Keratinocyte (primary cell): ENCODE results near the gene LPCAT1. TPM values are rescaled to one million over a fixed set of nuclear protein-coding genes. Genes with fewer than 3 reads are reported as not detected.

Experiments
- DNase-seq: peaks from one replicate; pipeline ENCODE4 v3.0.0-alpha.2; 2011; ENCODE audit warnings: low read depth, missing footprints, low spot score
- FAIRE-seq: peaks from 2 replicates; lab custom pipeline; 2011; peaks lifted over from hg19 to GRCh38; lab: Jason Lieb, UNC
- H2AFZ ChIP-seq: 2 replicates; pipeline ENCODE4 v1.6.0; 2012; ENCODE audit warnings: low read length, control low read depth, inconsistent platforms; ENCODE audit not compliant: control insufficient read depth
- H3K27ac ChIP-seq: 2 replicates; pipeline ENCODE4 v1.5.1; 2011; ENCODE audit warnings: low read length; ENCODE audit not compliant: control insufficient read depth, insufficient read depth
- H3K27me3 ChIP-seq: 3 replicates; pipeline ENCODE4 v1.6.0; 2011; ENCODE audit warnings: low read length; ENCODE audit not compliant: control insufficient read depth, insufficient read depth; ENCODE audit errors: extremely low read depth
- H3K36me3 ChIP-seq, 2 experiments: 2 replicates in 1 of 2; 3 replicates in 1 of 2; pipeline ENCODE4 v1.5.1; 2011; ENCODE audit warnings: low read length in 2 of 2, mild to moderate bottlenecking in 1 of 2; ENCODE audit not compliant: control insufficient read depth in 2 of 2, insufficient read depth in 2 of 2; ENCODE audit errors: extremely low read depth in 1 of 2
- H3K4me1 ChIP-seq: 3 replicates; pipeline ENCODE4 v1.5.1; 2011; ENCODE audit warnings: low read length; ENCODE audit not compliant: control insufficient read depth, insufficient read depth; ENCODE audit errors: extremely low read depth
- H3K4me2 ChIP-seq: 3 replicates; pipeline ENCODE4 v1.6.0; 2011; ENCODE audit warnings: low read depth, low read length; ENCODE audit not compliant: control insufficient read depth, insufficient read depth; ENCODE audit errors: extremely low read depth
- H3K4me3 ChIP-seq, 3 experiments: fragments of 200-600 bp in 1 of 3; sonication (generic) in 1 of 3; 2 replicates in 2 of 3; 3 replicates in 1 of 3; pipeline ENCODE4 v1.5.1; 2011 to 2016; ENCODE audit warnings: low read length in 3 of 3, mild to moderate bottlenecking in 3 of 3, control low read depth in 2 of 3, inconsistent platforms in 1 of 3, low read depth in 1 of 3, mixed read lengths in 1 of 3, mixed run types in 1 of 3, moderate library complexity in 1 of 3; ENCODE audit not compliant: control insufficient read depth in 2 of 3, insufficient read depth in 2 of 3; ENCODE audit errors: extremely low read depth in 1 of 3
- H3K79me2 ChIP-seq: 2 replicates; pipeline ENCODE4 v1.6.0; 2012; ENCODE audit warnings: low read length; ENCODE audit not compliant: control insufficient read depth, insufficient read depth
- H3K9ac ChIP-seq: 3 replicates; pipeline ENCODE4 v1.6.0; 2011; ENCODE audit warnings: low read length; ENCODE audit not compliant: control insufficient read depth, insufficient read depth; ENCODE audit errors: extremely low read depth
- H3K9me1 ChIP-seq: 3 replicates; pipeline ENCODE4 v1.6.0; 2011; ENCODE audit warnings: low read length; ENCODE audit not compliant: control insufficient read depth, insufficient read depth; ENCODE audit errors: extremely low read depth
- H3K9me3 ChIP-seq: 2 replicates; pipeline ENCODE4 v1.5.1; 2012; ENCODE audit warnings: low read depth, low read length; ENCODE audit not compliant: control insufficient read depth
- H4K20me1 ChIP-seq: 3 replicates; pipeline ENCODE4 v1.6.0; 2011; ENCODE audit warnings: low read length; ENCODE audit not compliant: control insufficient read depth, insufficient read depth; ENCODE audit errors: extremely low read depth
- EZH2 ChIP-seq: IDR thresholded peaks from one replicate; pipeline ENCODE4 v1.6.1; 2012; ENCODE audit warnings: inconsistent platforms, mild to moderate bottlenecking, low read length, moderate library complexity
- dilution Hi-C: fragments of 300-500 bp; cut with MboI; formaldehyde crosslinking; loops from one replicate; pipeline ENCODE4 v1.7.0; 2020; ENCODE audit warnings: low sequenced_read_pairs; ENCODE audit not compliant: extremely low pct_ligation_motif_present
- polyA plus RNA-seq, 5 experiments: library from polyadenylated mRNA; depleted of rRNA in 3 of 5; stranded (reverse) in 3 of 5; stranded (forward) in 1 of 5; unstranded in 1 of 5; fragments of >200 nt; gene quantifications; 1 replicate in 1 of 5; 2 replicates in 3 of 5; 3 replicates in 1 of 5; pipeline versions ENCODE4 v1.2.1 to v1.2.3, GENCODE V29; 2011 to 2012; ENCODE audit warnings: missing spikeins in 2 of 5, low read depth in 1 of 5, low replicate concordance in 1 of 5
- TF ChIP-seq, protein P1 (sequence below), 3 experiments: IDR thresholded peaks in 1 of 3; conservative IDR thresholded peaks in 1 of 3; optimal IDR thresholded peaks in 1 of 3; 2 replicates in 2 of 3; 3 replicates in 1 of 3; pipeline versions ENCODE3 to v1.5.1; 2011; ENCODE audit warnings: low read length in 3 of 3, mild to moderate bottlenecking in 3 of 3, moderate library complexity in 2 of 3, control low read depth in 1 of 3, inconsistent platforms in 1 of 3; ENCODE audit not compliant: insufficient read depth in 2 of 3; ENCODE audit errors: extremely low read depth in 1 of 3

LPCAT1 gene
- polyA plus RNA-seq, 1 donor (not counting 4 experiments of a cell fraction or from before 2014, with no cell fraction given) = 32.9 TPM

GRCh38 chr5:1442222-1443145, 81.3 kb downstream of the LPCAT1 start:
- no peak overlapping the region for H3K4me2 ChIP-seq
- FAIRE-seq (no peak), DNase-seq (no peak)
- no peaks in the 10 kb centered on the region for H3K4me1 ChIP-seq
- no peaks in the 10 kb centered on the region for H3K79me2 ChIP-seq
- H3K4me3 ChIP-seq = no peak overlapping the region
- no peak overlapping the region for H3K27ac ChIP-seq
- TF ChIP-seq, protein P1, sequence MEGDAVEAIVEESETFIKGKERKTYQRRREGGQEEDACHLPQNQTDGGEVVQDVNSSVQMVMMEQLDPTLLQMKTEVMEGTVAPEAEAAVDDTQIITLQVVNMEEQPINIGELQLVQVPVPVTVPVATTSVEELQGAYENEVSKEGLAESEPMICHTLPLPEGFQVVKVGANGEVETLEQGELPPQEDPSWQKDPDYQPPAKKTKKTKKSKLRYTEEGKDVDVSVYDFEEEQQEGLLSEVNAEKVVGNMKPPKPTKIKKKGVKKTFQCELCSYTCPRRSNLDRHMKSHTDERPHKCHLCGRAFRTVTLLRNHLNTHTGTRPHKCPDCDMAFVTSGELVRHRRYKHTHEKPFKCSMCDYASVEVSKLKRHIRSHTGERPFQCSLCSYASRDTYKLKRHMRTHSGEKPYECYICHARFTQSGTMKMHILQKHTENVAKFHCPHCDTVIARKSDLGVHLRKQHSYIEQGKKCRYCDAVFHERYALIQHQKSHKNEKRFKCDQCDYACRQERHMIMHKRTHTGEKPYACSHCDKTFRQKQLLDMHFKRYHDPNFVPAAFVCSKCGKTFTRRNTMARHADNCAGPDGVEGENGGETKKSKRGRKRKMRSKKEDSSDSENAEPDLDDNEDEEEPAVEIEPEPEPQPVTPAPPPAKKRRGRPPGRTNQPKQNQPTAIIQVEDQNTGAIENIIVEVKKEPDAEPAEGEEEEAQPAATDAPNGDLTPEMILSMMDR (optimal IDR thresholded peaks at IDR 0.05 in 1 of 3, IDR thresholded peaks at IDR 0.05 in 1 of 3, conservative IDR thresholded peaks at IDR 0.05 in 1 of 3; ENCODE audit: extremely low read depth in 1 of 3, insufficient read depth in 2 of 3, low read length in 3 of 3) = no peak
- TF ChIP-seq EZH2 = no peak
- no peaks in the 10 kb centered on the region for H3K9me1 ChIP-seq
- no peaks in the 10 kb centered on the region for H3K36me3 ChIP-seq
- dilution Hi-C loops = no loop called here
- H3K27me3 ChIP-seq = peaks cover 52% of the 10 kb centered on the region
- H3K9ac ChIP-seq = no peak overlapping the region
- H2AFZ ChIP-seq = no peak overlapping the region
- no peaks in the 10 kb centered on the region for H4K20me1 ChIP-seq
- no peaks in the 10 kb centered on the region for H3K9me3 ChIP-seq

DNA sequence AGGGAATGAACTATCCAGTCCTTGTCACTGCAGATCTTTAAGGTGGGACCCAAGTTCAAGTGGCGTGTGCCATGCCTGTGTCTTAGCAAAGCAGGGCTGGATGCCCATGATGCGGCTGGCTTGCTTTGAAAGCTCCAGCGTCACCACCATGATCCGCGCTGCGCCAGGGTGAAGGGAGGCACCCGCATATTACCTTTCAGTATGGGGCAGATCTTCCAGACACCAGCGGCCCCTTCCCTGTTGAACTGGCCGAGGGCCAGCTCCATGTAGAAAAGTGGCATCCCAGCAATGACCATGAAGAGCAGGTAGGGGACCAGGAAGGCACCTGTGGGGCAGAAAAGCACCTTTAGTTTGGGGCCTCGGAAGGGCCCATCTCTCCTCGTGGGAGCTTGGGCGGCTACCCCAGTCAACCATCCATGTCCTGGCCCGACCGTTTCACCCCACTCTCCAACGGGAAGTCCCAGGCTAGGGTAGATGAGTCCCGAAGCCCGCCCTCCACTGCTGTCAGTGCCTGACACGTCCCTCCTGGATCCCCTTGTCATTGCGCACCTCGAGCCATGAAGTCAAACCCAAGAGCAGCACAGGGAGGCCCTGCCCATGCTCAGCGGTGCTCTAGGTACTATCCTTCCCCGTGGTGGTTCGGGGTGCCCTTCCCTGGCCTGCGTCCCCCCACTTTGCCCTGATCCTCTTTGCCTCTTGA, 82.4 kb downstream of the LPCAT1 start:
- no peak for TF ChIP-seq EZH2
- TF ChIP-seq, protein P1 (optimal IDR thresholded peaks at IDR 0.05 in 1 of 3, IDR thresholded peaks at IDR 0.05 in 1 of 3, conservative IDR thresholded peaks at IDR 0.05 in 1 of 3; ENCODE audit: extremely low read depth in 1 of 3, insufficient read depth in 2 of 3, low read length in 3 of 3) = no peak

More for the DNA sequence above, 82.4 kb downstream of the LPCAT1 start:
- H3K9me3 ChIP-seq = no peaks in the 10 kb centered on the region
- dilution Hi-C loops = no loop called here
- H3K79me2 ChIP-seq = no peaks in the 10 kb centered on the region
- H3K4me3 ChIP-seq = no peak overlapping the region
- no peak overlapping the region for H3K9ac ChIP-seq
- no peak overlapping the region for H3K4me2 ChIP-seq
- no peak for DNase-seq
- no peaks in the 10 kb centered on the region for H3K36me3 ChIP-seq
- H2AFZ ChIP-seq = no peak overlapping the region
- no peak overlapping the region for H3K27ac ChIP-seq
- peaks cover 42% of the 10 kb centered on the region for H3K27me3 ChIP-seq
- FAIRE-seq = no peak
- no peaks in the 10 kb centered on the region for H3K9me1 ChIP-seq
- no peaks in the 10 kb centered on the region for H4K20me1 ChIP-seq
- no peaks in the 10 kb centered on the region for H3K4me1 ChIP-seq
